SH-SY5Y (cell line): ENCODE measurements around the gene RNF121.

ENCODE experiments used
- GATA2 ChIP-seq: IDR thresholded peaks from 2 replicates; pipeline ENCODE4 v1.6.1; 2011; ENCODE audit warnings: mild to moderate bottlenecking, low read depth, low read length
- GATA3 ChIP-seq: IDR thresholded peaks from 2 replicates; pipeline ENCODE4 v1.6.1; 2011; ENCODE audit warnings: low read depth, mild to moderate bottlenecking, low read length, moderate library complexity

DNA sequence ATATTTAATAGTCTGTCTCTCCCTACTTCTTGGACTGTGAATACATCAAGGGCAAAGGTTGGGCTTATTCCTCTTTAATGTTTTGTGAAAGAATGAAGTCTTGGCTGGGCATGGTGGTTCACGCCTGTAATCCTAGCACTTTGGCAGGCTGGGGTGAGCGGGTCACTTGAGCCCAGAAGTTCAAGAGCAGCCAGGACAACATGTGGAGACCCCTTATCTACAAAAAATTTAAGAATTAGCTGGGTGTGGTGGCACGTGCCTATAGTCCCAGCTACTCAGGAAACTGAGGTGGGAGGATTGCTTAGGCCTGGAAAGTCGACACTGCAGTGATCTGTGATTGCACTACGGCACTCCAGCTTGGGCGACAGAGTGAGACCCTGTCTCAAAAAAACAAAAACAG is 20.2 kb downstream of the RNF121 start:
- TF ChIP-seq GATA2, result no peak
- TF ChIP-seq GATA3, result no peak
